PC-3 (cell line): Measurements from ENCODE around the gene FZD8.

Source experiments
- EZH2phosphoT487 ChIP-seq: fragments of 300-600 bp; sonication (generic); IDR thresholded peaks from 2 replicates; pipeline ENCODE4 v1.6.1; 2018; ENCODE audit warnings: mild to moderate bottlenecking, antibody characterized with exemption, low read length, borderline replicate concordance
- TF ChIP-seq, protein P1 (sequence below): fragments of 300-600 bp; sonication (generic); conservative IDR thresholded peaks from 2 replicates; pipeline ENCODE4 v1.5.1; 2017; ENCODE audit warnings: antibody characterized with exemption, low read depth, mild to moderate bottlenecking, low read length

- TF ChIP-seq, protein P1, sequence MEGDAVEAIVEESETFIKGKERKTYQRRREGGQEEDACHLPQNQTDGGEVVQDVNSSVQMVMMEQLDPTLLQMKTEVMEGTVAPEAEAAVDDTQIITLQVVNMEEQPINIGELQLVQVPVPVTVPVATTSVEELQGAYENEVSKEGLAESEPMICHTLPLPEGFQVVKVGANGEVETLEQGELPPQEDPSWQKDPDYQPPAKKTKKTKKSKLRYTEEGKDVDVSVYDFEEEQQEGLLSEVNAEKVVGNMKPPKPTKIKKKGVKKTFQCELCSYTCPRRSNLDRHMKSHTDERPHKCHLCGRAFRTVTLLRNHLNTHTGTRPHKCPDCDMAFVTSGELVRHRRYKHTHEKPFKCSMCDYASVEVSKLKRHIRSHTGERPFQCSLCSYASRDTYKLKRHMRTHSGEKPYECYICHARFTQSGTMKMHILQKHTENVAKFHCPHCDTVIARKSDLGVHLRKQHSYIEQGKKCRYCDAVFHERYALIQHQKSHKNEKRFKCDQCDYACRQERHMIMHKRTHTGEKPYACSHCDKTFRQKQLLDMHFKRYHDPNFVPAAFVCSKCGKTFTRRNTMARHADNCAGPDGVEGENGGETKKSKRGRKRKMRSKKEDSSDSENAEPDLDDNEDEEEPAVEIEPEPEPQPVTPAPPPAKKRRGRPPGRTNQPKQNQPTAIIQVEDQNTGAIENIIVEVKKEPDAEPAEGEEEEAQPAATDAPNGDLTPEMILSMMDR, result no peak
- TF ChIP-seq EZH2phosphoT487, result no peak
These were observed 10.7 kb upstream of the FZD8 start for GRCh38 chr10:35652824-35653223.
